Endothelial cell of umbilical vein (primary cell): ENCODE measurements around the gene ANGPTL7.

Experiments
- CTCF ChIP-seq, 2 donors: IDR thresholded peaks; 1 replicate in 1 of 2; 2 replicates in 1 of 2; pipeline ENCODE4 v1.5.1; 2011; ENCODE audit warnings: low read length in 2 of 2, mild to moderate bottlenecking in 2 of 2, moderate library complexity in 2 of 2, control low read depth in 1 of 2, inconsistent platforms in 1 of 2, low read depth in 1 of 2; ENCODE audit not compliant: insufficient read depth in 1 of 2; ENCODE audit errors: extremely low read depth in 1 of 2
- POLR2AphosphoS5 ChIP-seq: IDR thresholded peaks from 2 replicates; pipeline ENCODE4 v1.6.1; 2012; ENCODE audit warnings: low read depth, mild to moderate bottlenecking, control low read depth, low read length, moderate library complexity; ENCODE audit not compliant: insufficient read depth

GRCh38 chr1:11197359-11197758 is 8.2 kb downstream of the ANGPTL7 start:
- TF ChIP-seq CTCF (IDR thresholded peaks at IDR 0.05; ENCODE audit: extremely low read depth in 1 of 2, insufficient read depth in 1 of 2, low read depth in 1 of 2, low read length in 2 of 2) (no peak), POLR2AphosphoS5 (no peak)
